Stimulated activated CD4-positive, alpha-beta T cell treated with anti-CD3 and anti-CD28 coated beads, Interleukin-15, amount 100 ng/mL, for 24 hours (primary cell): ENCODE measurements around the gene DAZAP1.

Experiments used
- DNase-seq: peaks from one replicate; pipeline ENCODE4 v3.0.0-alpha.2; 2020

Gene DAZAP1

DNA sequence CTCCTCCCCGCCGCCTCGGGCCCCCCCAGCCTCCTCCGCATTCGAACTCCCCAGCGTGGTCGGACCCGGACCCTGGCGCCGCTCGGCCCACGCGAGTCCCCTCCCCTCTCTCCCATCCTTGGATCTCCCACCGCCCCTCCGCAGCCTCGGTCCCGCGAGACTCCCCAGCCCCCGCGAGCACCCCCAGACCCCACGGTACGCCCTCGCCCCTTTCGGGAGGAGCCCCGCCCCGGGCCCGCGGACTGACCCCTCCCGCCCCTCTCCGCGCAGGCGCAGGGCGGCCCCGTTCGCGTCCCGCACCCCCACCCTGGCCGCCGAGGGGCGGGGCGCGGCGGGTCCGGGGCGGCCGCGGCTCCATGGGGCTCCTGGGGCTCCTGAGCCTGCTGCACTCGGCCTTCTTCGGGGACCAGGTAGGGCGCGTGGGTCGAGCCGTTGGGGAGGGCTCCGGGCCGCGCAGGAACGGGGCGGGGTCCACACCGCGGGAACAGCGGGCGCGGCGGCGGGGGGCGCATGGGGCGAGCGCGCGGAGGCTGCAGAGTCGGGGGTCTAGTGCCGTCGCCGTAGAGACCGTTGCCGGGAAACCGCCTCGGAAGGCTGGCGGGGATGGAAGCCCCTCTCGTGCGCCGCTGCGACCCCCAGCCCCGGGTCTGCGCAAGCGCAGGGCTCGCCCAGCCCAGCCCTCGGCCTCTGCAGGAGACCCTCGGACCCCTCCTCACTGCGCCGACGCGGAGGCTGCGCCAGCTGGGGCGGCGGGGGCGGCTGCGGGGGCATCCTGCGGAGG is 38.7 kb downstream of the DAZAP1 start:
- DNase-seq = no peak

DNA sequence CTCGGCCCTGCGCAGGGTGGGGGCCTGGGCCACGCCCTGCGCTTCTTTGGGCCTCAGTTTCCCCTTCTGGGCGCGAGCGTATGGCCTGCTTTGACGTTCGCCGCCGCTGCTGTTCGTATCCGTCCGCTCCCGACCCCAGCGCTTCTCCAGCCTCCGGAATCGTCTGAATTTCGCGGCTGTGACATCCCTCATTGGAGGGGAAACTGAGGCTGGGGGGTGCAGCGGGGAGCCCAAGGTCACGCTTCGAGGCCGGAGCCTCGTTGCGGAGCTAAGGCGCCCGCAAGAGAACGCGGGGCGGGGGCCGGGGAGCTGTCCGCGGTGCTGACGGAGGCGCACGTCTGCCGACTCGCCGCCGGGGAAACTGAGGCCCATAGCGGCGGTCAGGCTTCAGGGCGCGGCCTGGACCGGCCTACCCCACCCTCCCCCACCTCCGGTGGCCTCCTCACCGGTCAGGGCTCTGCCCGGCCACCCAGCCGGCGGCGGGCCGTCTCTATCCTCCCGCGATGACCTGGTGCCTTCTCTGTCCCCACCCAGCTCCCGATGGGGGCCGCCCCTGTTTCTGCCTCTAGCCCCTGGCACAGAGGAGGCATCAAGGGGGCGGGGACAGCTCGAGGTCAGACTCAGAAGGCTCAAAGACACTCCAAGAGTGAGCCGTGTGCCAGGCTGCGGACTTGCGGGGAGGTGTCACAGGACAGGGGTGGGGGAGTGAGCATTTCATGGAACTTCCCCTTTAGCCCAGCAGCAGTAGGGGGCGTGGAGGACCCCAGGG is 39.5 kb downstream of the DAZAP1 start:
- no peak for DNase-seq

- DNase-seq = no peak
Measured at GRCh38 chr19:1447504-1447903, 40.1 kb downstream of the DAZAP1 start.

GRCh38 chr19:1447944-1448343 is 40.6 kb downstream of the DAZAP1 start:
- no peak for DNase-seq

DNA sequence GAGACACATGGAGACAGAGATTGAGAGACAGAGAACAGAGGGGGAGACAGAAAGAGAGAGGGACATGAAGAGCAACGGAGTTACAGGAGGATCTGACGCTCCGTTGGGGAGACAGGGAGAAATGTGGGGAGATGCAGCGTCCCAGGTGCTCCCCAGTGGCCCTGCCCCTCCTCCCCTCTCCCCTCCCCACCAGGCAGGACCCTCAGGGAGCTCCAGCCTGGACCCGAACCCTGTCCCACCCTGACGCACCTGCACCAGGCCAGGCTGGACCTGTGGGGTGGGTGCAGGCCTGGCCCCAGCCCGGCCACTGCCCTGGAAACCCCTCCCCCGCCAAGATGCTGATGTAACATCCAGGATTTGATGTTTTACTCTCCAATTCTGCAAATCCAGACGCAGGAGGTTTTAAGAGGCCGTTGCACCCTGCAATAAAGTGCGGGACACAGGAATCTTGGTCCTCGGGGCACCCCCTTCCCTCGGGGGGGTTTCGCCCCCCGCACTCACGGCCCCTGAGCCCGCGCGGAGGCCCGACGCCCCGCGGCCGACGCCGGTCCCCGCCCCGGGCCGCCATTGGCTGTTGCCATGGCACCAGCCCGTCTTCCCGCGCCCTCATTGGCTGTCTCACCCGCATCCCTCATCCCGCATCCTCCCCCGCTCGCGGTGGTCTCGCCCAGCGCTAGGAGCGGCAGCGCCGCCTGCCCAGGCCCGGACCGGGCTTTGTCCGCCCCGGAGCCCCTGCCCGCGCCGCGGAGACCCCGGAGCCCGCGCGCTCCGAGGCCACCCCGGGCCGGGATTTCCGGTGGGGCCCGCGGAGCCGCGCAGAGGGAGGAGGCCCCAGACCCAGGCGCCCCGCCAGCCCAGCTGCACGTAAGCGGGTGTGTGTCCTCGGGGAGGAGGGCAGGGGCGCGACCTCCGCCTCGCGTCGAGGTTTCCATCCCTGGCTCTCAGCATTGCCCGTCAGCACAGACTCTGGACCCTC is 42.4 kb downstream of the DAZAP1 start, which contains the start of gene APC2:
Gene APC2 (plus strand): TSS at position 655 of the 976 bp plus-strand sequence. CDS start 2,881 bp downstream, outside the sequence.
- DNase-seq = peak; percentile 49

- DNase-seq = no peak
Measured at GRCh38 chr19:1450735-1451731, 43.6 kb downstream of the DAZAP1 start.

- no peak for DNase-seq
Measured at GRCh38 chr19:1451916-1452801, 44.8 kb downstream of the DAZAP1 start.

DNA sequence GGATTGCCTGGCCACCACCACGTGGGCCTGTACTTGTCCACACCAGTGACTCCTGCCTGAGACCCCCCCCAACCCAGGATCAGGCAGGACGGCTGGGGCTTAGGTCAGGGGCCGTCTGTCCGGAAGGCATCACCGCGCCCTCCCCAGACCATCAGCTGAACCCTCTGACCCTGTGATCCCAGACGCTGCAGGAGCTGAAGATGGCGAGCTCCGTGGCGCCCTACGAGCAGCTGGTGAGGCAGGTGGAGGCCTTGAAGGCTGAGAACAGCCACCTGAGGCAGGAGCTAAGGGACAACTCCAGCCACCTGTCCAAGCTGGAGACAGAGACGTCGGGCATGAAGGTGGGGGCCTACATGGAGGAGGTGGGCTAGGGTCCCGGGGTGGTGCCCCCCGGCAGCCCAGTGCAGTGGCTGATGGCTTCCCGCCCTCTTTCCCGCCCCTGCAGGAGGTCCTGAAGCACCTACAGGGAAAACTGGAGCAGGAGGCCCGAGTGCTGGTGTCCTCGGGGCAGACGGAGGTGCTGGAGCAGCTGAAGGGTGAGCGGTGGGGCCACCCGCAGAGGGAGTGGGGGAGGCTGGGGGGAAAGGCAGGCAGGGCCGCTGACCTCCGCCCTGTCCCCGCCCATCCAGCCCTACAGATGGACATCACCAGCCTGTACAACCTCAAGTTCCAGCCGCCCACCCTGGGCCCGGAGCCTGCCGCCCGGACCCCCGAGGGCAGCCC is 45.6 kb downstream of the DAZAP1 start:
- DNase-seq = no peak

- no peak for DNase-seq
Measured at GRCh38 chr19:1453525-1454364, 46.4 kb downstream of the DAZAP1 start.

GRCh38 chr19:1455002-1455335 is 47.6 kb downstream of the DAZAP1 start:
- no peak for DNase-seq

GRCh38 chr19:1455336-1456120 is 48.1 kb downstream of the DAZAP1 start:
- peak; percentile 72 for DNase-seq

DNA sequence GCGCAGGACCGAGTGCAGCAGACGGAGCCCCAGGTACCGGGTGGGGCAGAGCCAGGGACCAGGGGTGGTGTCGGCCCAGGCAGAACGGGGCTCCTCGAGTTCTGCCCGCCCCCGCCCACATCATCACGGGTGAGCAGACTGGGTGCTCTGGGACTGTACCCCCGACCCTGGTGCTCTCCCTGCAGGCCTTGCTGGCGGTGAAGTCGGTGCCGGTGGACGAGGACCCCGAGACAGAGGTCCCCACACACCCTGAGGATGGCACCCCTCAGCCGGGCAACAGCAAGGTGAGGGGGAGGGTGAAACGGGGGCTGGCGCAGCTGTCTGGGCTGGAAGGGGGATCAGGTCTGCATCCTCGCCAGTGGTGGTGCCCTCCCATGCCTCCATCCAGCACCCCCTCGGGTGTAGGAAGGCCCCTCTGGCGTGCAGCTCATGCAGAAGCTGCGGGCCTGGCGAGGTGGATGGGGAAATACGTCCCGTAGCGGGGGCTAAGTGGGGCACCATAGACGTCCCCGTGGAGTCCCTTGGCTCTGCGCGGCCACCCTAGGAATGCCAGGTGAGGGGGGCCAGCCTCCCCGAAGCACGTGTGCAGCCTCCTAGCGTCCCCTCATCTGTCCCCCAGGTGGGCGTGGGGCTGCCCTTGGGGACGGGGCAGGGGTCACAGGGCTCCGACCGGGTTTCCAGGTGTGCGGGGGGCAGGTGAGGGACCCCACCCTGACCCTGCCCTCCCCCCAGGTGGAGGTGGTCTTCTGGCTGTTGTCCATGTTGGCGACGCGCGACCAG is 48.9 kb downstream of the DAZAP1 start:
- no peak for DNase-seq

DNA sequence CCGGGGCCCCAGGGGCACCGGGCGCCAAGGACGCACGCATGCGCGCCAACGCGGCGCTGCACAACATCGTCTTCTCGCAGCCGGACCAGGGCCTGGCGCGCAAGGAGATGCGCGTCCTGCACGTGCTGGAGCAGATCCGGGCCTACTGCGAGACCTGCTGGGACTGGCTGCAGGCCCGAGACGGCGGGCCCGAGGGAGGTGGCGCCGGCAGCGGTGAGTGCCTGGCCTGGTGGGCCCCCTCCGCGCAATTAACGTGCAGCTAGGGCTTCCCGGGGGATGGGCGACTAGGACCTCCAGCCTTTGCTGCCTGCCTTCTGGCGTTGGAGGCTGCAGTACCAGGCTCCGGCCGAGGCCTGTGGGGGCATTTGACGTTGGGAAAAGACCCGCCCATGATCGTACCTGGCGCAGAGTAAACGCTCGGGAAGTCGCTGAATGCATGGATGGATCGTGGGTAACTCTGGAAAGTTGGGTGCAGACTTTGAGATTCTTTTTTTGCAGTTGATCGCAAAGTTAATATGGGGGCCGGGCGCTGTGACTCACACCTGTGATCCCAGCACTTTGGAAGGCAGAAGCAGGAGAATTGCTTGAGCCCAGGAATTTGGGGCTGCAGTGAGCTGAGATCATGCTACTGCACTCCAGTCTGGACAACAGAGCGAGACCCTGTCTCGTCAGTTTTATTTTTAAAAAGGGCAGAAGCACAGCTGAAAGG is 49.8 kb downstream of the DAZAP1 start:
- no peak for DNase-seq

- DNase-seq = no peak
Measured at GRCh38 chr19:1457892-1458291, 50.5 kb downstream of the DAZAP1 start.

GRCh38 chr19:1459479-1459878 is 52.1 kb downstream of the DAZAP1 start:
- DNase-seq = no peak
